HT1080 (cell line): Measurements from ENCODE around the gene CDH23. TPM values are rescaled to one million over a fixed set of nuclear protein-coding genes. Genes with fewer than 3 reads are reported as not detected.
"Not testable (repeated sequence)": the region's sequence is repeated elsewhere in the genome, so short reads cannot be mapped to it uniquely, and the experiment has no call there.

Source experiments
- DNase-seq: peaks from one replicate; pipeline ENCODE4 v3.0.0-alpha.2; 2015; ENCODE audit warnings: low read depth
- total RNA-seq: library from RNA; depleted of rRNA; stranded (reverse); fragments of >200 nt; shearing (Covaris generic); gene quantifications from 2 replicates; pipeline ENCODE4 v1.2.3, GENCODE V29; 2014

The CDH23 gene
- total RNA-seq, 1 experiment from 2014 or later = 0.23 TPM

GRCh38 chr10:71600242-71600641 lies 203.5 kb downstream of the CDH23 start:
- DNase-seq = not testable (repeated sequence)

- DNase-seq = peak; percentile 84
Observed at GRCh38 chr10:71600849-71601248, 204.1 kb downstream of the CDH23 start.

GRCh38 chr10:71601273-71601672 lies 204.6 kb downstream of the CDH23 start:
- DNase-seq = no peak

- DNase-seq = no peak
Observed at GRCh38 chr10:71603150-71603549, 206.4 kb downstream of the CDH23 start.

GRCh38 chr10:71603754-71604153 lies 207.0 kb downstream of the CDH23 start:
- no peak for DNase-seq

GRCh38 chr10:71604324-71605018 lies 207.8 kb downstream of the CDH23 start:
- no peak for DNase-seq

- DNase-seq = no peak
Observed at GRCh38 chr10:71605263-71605962, 208.7 kb downstream of the CDH23 start.

GRCh38 chr10:71606257-71607081 lies 209.7 kb downstream of the CDH23 start:
- DNase-seq = no peak

- no peak for DNase-seq
Observed at GRCh38 chr10:71607082-71607443, 210.3 kb downstream of the CDH23 start.

- DNase-seq = peak; percentile 40
Observed at GRCh38 chr10:71608819-71609768, 212.4 kb downstream of the CDH23 start.

- DNase-seq = no peak
Observed at GRCh38 chr10:71610651-71611050, 213.9 kb downstream of the CDH23 start.

GRCh38 chr10:71611131-71611530 lies 214.4 kb downstream of the CDH23 start:
- no peak for DNase-seq

GRCh38 chr10:71611709-71612422 lies 215.1 kb downstream of the CDH23 start:
- no peak for DNase-seq

- DNase-seq = peak; percentile 36
Observed at GRCh38 chr10:71613261-71613777, 216.6 kb downstream of the CDH23 start.

GRCh38 chr10:71613877-71614276 lies 217.2 kb downstream of the CDH23 start:
- DNase-seq = no peak

GRCh38 chr10:71614946-71615345 lies 218.2 kb downstream of the CDH23 start:
- DNase-seq = no peak

- DNase-seq = no peak
Observed at GRCh38 chr10:71615538-71616329, 219.0 kb downstream of the CDH23 start.

- DNase-seq = no peak
Observed at GRCh38 chr10:71616817-71617654, 220.3 kb downstream of the CDH23 start.
